Spleen (tissue), 13 donors: ENCODE results near the gene IGSF9B. TPM values are rescaled to one million over a fixed set of nuclear protein-coding genes. Genes with fewer than 3 reads are reported as not detected.
"Not testable (repeated sequence)": the region's sequence is repeated elsewhere in the genome, so short reads cannot be mapped to it uniquely, and the experiment has no call there.

Experiments
- DNase-seq: peaks from one replicate; pipeline ENCODE4 v3.0.0-alpha.2; 2020
- H3K27ac ChIP-seq, 8 donors: fragments of 200-600 bp; sonication (generic) in 7 of 8; 1 replicate in 4 of 8; 2 replicates in 4 of 8; pipeline versions ENCODE4 v1.5.0 to v1.8.0; 2016 to 2021; ENCODE audit warnings: inconsistent platforms in 4 of 8, mild to moderate bottlenecking in 4 of 8, moderate library complexity in 1 of 8
- H3K27me3 ChIP-seq, 7 donors: fragments of 200-600 bp; sonication (generic) in 6 of 7; replicated peaks in 1 of 7; 1 replicate in 4 of 7; 2 replicates in 3 of 7; pipeline versions ENCODE4 v1.5.0 to v1.8.0; 2016 to 2021; ENCODE audit warnings: inconsistent platforms in 3 of 7, mild to moderate bottlenecking in 1 of 7
- H3K36me3 ChIP-seq, 6 donors: fragments of 200-600 bp; sonication (generic) in 5 of 6; 1 replicate in 4 of 6; 2 replicates in 2 of 6; pipeline versions ENCODE4 v1.5.0 to v1.8.0; 2016 to 2021; ENCODE audit warnings: inconsistent platforms in 2 of 6
- H3K4me1 ChIP-seq, 6 donors: fragments of 200-600 bp; sonication (generic) in 5 of 6; 1 replicate in 3 of 6; 2 replicates in 3 of 6; pipeline versions ENCODE4 v1.5.0 to v1.8.0; 2016 to 2021; ENCODE audit warnings: inconsistent platforms in 3 of 6
- H3K4me3 ChIP-seq, 8 donors: fragments of 200-600 bp; sonication (generic) in 7 of 8; 1 replicate in 4 of 8; 2 replicates in 4 of 8; pipeline versions ENCODE4 v1.5.0 to v1.8.0; 2016 to 2021; ENCODE audit warnings: inconsistent platforms in 4 of 8, mild to moderate bottlenecking in 4 of 8, moderate library complexity in 2 of 8
- H3K9me3 ChIP-seq, 8 donors: fragments of 200-600 bp; sonication (generic) in 7 of 8; 1 replicate in 4 of 8; 2 replicates in 4 of 8; pipeline versions ENCODE4 v1.5.0 to v1.8.0; 2016 to 2021; ENCODE audit warnings: inconsistent platforms in 4 of 8
- CTCF ChIP-seq, 11 experiments: fragments of 200-600 bp in 7 of 11; fragments of 450-650 bp in 4 of 11; sonication (generic) in 4 of 11; IDR thresholded peaks in 8 of 11; conservative IDR thresholded peaks in 3 of 11; 1 replicate in 7 of 11; 2 replicates in 4 of 11; pipeline versions ENCODE4 v1.4.0 to v1.8.0; 2016 to 2021; ENCODE audit warnings: antibody characterized with exemption in 11 of 11, inconsistent platforms in 4 of 11, mild to moderate bottlenecking in 1 of 11
- POLR2A ChIP-seq, 3 donors: fragments of 450-650 bp; IDR thresholded peaks; one replicate each; pipeline ENCODE4 v1.5.1; 2017; ENCODE audit warnings: antibody characterized with exemption in 3 of 3, mild to moderate bottlenecking in 1 of 3
- POLR2AphosphoS5 ChIP-seq, 3 donors: sonication (generic); formaldehyde crosslinking; IDR thresholded peaks; one replicate each; pipeline ENCODE4 v1.5.1; 2017; ENCODE audit warnings: antibody characterized with exemption in 3 of 3
- WGBS, 5 donors: extraction: QIAGEN DNeasy Blood & Tissue Kit in 3 of 5; methylation state at CpG; one replicate each; pipeline versions ENCODE4 v1.1.5 to v1.1.7; 2013 to 2018; 5-methylcytosine and 5-hydroxymethylcytosine counted together
- intact Hi-C: fragments of 100-400 bp; cut with DNase I; formaldehyde crosslinking; loops from one replicate; pipeline ENCODE4 v1.15.0; 2023; ENCODE audit warnings: low total_unique reads
- long read RNA-seq, 2 donors: transcript quantifications; one replicate each; lab custom pipeline, GENCODE V29; 2026
- polyA plus RNA-seq, 3 donors: library from polyadenylated mRNA; stranded (reverse); fragments of 200-250 nt; gene quantifications; one replicate each; pipeline ENCODE4 v1.2.1, GENCODE V29; 2013
- total RNA-seq, 7 donors: library from RNA; depleted of rRNA in 3 of 7; stranded (reverse); fragments of >200 nt in 3 of 7; fragmentation: NEBNext Ultra II Directional in 4 of 7; extraction: Animal tissue kit (Norgen Biotek cat#: 25700) in 4 of 7; gene quantifications; one replicate each; pipeline versions ENCODE4 v1.1.0 to v1.2.1, GENCODE V29; 2016 to 2021
- donor health status: healthy with polysubstance abuse.
- donor health status: DM: no; HTN: no; CAD: no; lungs with moderate emphysema.
- donor health status: DM: no; HTN: no; CAD: no.
- donor health status: Bipolar disorder and iron deficiency.
- donor health status: healthy.
- donor health status: DM: no; HTN: no; CAD: no.
- donor health status: DM: yes; HTN: yes; CAD: no.

IGSF9B gene
- total RNA-seq, result 10 to 100 TPM in 1 of 7 donors, 1 to 10 TPM in 6; 2.4 to 11.2 (median 6.6) TPM
- polyA plus RNA-seq, result 1 to 10 TPM in 2 of 3 donors, under 1 TPM in 1; 0.50 to 2.6 (median 1.6) TPM
- long read RNA-seq, donor 1, result 0 reads
- long read RNA-seq, donor 2, result 0 reads

- intact Hi-C loops, result no loop called here
- Histone ChIP-seq H3K36me3 (no peaks in the 10 kb centered on the region), H3K27ac (peak within 1 kb of the TSS in 7 of 8 donors; percentile 47 to 72 (median 58)), H3K4me1 (peaks cover 18 to 58% (median 42%) of the 10 kb centered on the region in 6 donors), H3K27me3 (peaks cover 3 to 82% (median 29%) of the 10 kb centered on the region in 7 donors), H3K4me3 (peak within 1 kb of the TSS; percentile 50 to 90 (median 63)), H3K9me3 (no peaks in the 10 kb centered on the region)
- TF ChIP-seq POLR2A (IDR thresholded peaks at IDR 0.05), result no peak
- TF ChIP-seq POLR2AphosphoS5 (IDR thresholded peaks at IDR 0.05), result peak; percentile 61 to 75 (median 62)
- peak; percentile 92 for DNase-seq
- WGBS, 5 donors, result 1 to 2% (median 1%) methylated on average over 26 to 100 of the region's 100 CpGs
Measured at GRCh38 chr11:133956650-133957633, at the start of gene IGSF9B. Gene IGSF9B, minus strand, starts transcription at chr11:133956968. Its CDS starts 214 bp downstream, at chr11:133956754.

- TF ChIP-seq CTCF (IDR thresholded peaks at IDR 0.05 in 8 of 11, conservative IDR thresholded peaks at IDR 0.05 in 3 of 11) (no peak), POLR2AphosphoS5 (IDR thresholded peaks at IDR 0.05) (no peak), POLR2A (IDR thresholded peaks at IDR 0.05) (no peak)
- H3K9me3 ChIP-seq, result no peaks in the 10 kb centered on the region
- 45 to 58% (median 50%) methylated on average over 10 of the region's 10 CpGs for WGBS, 5 donors
- no peak for DNase-seq
- peaks cover 0 to 13% (median 0%) of the 10 kb centered on the region in 7 donors for H3K27me3 ChIP-seq
- intact Hi-C loops, result no loop called here
- no peak overlapping the region for H3K27ac ChIP-seq
- no peaks in the 10 kb centered on the region for H3K36me3 ChIP-seq
- peaks cover 0 to 11% (median 0%) of the 10 kb centered on the region in 6 donors for H3K4me1 ChIP-seq
- H3K4me3 ChIP-seq, result no peak overlapping the region
Measured at GRCh38 chr11:134004496-134005172, 47.9 kb upstream of the IGSF9B start.

GRCh38 chr11:134003792-134004495 lies 47.2 kb upstream of the IGSF9B start:
- H3K27ac ChIP-seq, result no peak overlapping the region

GRCh38 chr11:134002819-134003218 lies 46.1 kb upstream of the IGSF9B start:
- H3K27ac ChIP-seq, H3K36me3 ChIP-seq, H3K4me3 ChIP-seq, intact Hi-C loops, H3K9me3 ChIP-seq, H3K27me3 ChIP-seq, H3K4me1 ChIP-seq: not testable (repeated sequence)
- DNase-seq, result peak; percentile 38
- WGBS, 5 donors, result 92 to 97% (median 94%) methylated on average over 12 to 37 of the region's 37 CpGs

More at GRCh38 chr11:134003792-134004495, 47.2 kb upstream of the IGSF9B start:
- H3K9me3 ChIP-seq, result no peaks in the 10 kb centered on the region
- H3K36me3 ChIP-seq, result no peaks in the 10 kb centered on the region
- DNase-seq, result no peak
- H3K27me3 ChIP-seq, result peaks cover 0 to 13% (median 0%) of the 10 kb centered on the region in 7 donors
- intact Hi-C loops, result no loop called here
- no peak for TF ChIP-seq POLR2A (IDR thresholded peaks at IDR 0.05)
- TF ChIP-seq CTCF (IDR thresholded peaks at IDR 0.05 in 8 of 11, conservative IDR thresholded peaks at IDR 0.05 in 3 of 11), result no peak
- TF ChIP-seq POLR2AphosphoS5 (IDR thresholded peaks at IDR 0.05), result no peak
- 47 to 64% (median 58%) methylated on average over 9 of the region's 9 CpGs for WGBS, 5 donors
- no peak overlapping the region for H3K4me3 ChIP-seq
- H3K4me1 ChIP-seq, result peaks cover 0 to 11% (median 0%) of the 10 kb centered on the region in 6 donors

- H3K27ac ChIP-seq, H3K4me3 ChIP-seq, intact Hi-C loops, H3K9me3 ChIP-seq, H3K36me3 ChIP-seq, H3K27me3 ChIP-seq: not testable (repeated sequence)
- 63 to 81% (median 77%) methylated on average over 9 to 10 of the region's 10 CpGs for WGBS, 5 donors
- peak; percentile 27 for DNase-seq
- peaks cover 0 to 13% (median 2%) of the 10 kb centered on the region in 6 donors for H3K4me1 ChIP-seq
Measured at GRCh38 chr11:134002338-134002737, 45.6 kb upstream of the IGSF9B start.
